HG03432 (cell line): ENCODE measurements around the gene RNASE8.
"Not testable (repeated sequence)": the region's sequence is repeated elsewhere in the genome, so short reads cannot be mapped to it uniquely, and the experiment has no call there.

Experiments
- ATAC-seq: cut with Tn5 transposase; IDR thresholded peaks from one replicate; pipeline ENCODE4 v1.9.1; 2021; ENCODE audit warnings: mild to moderate bottlenecking, moderate library complexity; ENCODE audit not compliant: unreplicated experiment

RNASE8 gene

GRCh38 chr14:21057803-21058675 lies at the start of gene RNASE8:
TSS of gene RNASE8 (plus strand) at chr14:21057822. CDS start at chr14:21057893, 71 bp downstream.
- no peak for ATAC-seq

GRCh38 chr14:21009721-21010120 lies 47.9 kb upstream of the RNASE8 start:
- ATAC-seq: not testable (repeated sequence)

GRCh38 chr14:21011136-21011535 lies 46.5 kb upstream of the RNASE8 start:
- no peak for ATAC-seq

- peak; percentile 71 for ATAC-seq
Measured at GRCh38 chr14:21014761-21015190, 42.8 kb upstream of the RNASE8 start.

GRCh38 chr14:21015312-21015711 lies 42.3 kb upstream of the RNASE8 start:
- no peak for ATAC-seq

GRCh38 chr14:21016413-21017190 lies 41.0 kb upstream of the RNASE8 start:
- no peak for ATAC-seq

GRCh38 chr14:21017528-21018245 lies 39.9 kb upstream of the RNASE8 start:
- ATAC-seq: no peak

- ATAC-seq: no peak
Measured at GRCh38 chr14:21018286-21018685, 39.3 kb upstream of the RNASE8 start.

- ATAC-seq: no peak
Measured at GRCh38 chr14:21018781-21019180, 38.8 kb upstream of the RNASE8 start.

GRCh38 chr14:21019366-21019765 lies 38.3 kb upstream of the RNASE8 start:
- ATAC-seq: no peak

- no peak for ATAC-seq
Measured at GRCh38 chr14:21020977-21021545, 36.6 kb upstream of the RNASE8 start.

- no peak for ATAC-seq
Measured at GRCh38 chr14:21022686-21023085, 34.9 kb upstream of the RNASE8 start.

GRCh38 chr14:21023174-21023573 lies 34.4 kb upstream of the RNASE8 start:
- no peak for ATAC-seq

- ATAC-seq: no peak
Measured at GRCh38 chr14:21023817-21024584, 33.6 kb upstream of the RNASE8 start.

GRCh38 chr14:21024585-21025370 lies 32.8 kb upstream of the RNASE8 start, which contains the start of gene NDRG2:
TSS of gene NDRG2 (minus strand) at chr14:21025061. CDS start at chr14:21023315, 1,746 bp downstream.
- ATAC-seq: no peak

GRCh38 chr14:21025371-21026273 lies 32.0 kb upstream of the RNASE8 start:
- no peak for ATAC-seq

- ATAC-seq: no peak
Measured at GRCh38 chr14:21026274-21026987, 31.2 kb upstream of the RNASE8 start.

- no peak for ATAC-seq
Measured at GRCh38 chr14:21026988-21027315, 30.7 kb upstream of the RNASE8 start.
